ENCODE data around the gene CACYBP.
A peak's percentile ranks its signal among the peaks of the same experiment; 100 is the strongest.

CACYBP gene

DNA sequence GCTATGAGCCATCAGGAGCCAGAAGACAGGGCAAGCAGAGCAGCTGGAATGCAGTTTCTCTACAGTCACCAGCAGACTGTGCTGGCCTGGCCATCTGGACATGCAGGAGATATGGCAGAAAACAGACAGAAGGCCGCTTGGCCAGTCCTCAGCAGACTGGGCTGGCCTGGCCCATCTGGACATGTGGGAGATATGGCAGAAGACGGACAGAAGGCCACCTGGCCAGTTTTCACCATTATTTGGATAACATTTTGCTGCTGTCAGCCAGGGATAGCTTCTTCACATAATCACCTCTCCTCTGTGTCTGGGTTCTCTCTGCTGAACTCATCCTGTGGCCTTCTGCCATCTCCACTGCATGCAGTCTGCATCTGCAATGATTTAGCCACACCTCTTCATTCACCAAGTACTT is 25.0 kb upstream of the CACYBP start:
- DNase-seq (ENCODE audit: low read depth in 2 of 2): no peak

GRCh38 chr1:174975764-174976163 is 24.0 kb upstream of the CACYBP start:
- no peak for DNase-seq (ENCODE audit: low read depth in 2 of 2)

DNA sequence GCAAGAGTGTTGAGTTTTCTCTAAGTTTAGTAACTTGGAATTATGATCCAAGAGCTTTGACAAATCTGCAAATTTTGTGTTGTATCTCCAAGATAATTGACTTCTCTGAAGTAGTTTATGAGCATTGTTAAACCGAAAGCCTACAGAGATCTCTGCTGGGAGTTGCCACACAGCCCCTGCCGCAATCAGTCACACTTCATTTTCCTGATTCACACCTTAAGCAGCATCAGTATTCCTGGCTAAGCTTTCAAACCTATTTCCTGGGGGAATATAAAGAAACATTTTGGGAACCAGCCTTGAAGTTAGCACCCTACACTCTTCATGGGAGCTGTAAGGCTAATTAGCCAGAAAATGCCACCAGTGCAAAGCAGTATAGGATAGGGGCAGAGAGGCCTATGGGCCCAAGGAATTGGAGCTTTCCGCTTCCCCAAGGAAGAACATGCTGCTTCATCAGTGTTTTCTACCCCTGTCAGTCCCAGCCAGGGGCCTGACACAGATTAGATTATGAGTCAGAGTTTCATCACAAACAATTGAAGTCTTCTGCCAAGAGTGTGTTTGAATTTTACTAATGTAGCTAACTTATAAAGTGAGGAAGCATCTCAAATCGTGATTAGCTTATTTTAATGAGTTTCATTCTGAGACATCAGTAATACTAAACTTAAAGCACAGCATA is 23.2 kb upstream of the CACYBP start:
- DNase-seq (ENCODE audit: low read depth in 2 of 2): no peak

DNA sequence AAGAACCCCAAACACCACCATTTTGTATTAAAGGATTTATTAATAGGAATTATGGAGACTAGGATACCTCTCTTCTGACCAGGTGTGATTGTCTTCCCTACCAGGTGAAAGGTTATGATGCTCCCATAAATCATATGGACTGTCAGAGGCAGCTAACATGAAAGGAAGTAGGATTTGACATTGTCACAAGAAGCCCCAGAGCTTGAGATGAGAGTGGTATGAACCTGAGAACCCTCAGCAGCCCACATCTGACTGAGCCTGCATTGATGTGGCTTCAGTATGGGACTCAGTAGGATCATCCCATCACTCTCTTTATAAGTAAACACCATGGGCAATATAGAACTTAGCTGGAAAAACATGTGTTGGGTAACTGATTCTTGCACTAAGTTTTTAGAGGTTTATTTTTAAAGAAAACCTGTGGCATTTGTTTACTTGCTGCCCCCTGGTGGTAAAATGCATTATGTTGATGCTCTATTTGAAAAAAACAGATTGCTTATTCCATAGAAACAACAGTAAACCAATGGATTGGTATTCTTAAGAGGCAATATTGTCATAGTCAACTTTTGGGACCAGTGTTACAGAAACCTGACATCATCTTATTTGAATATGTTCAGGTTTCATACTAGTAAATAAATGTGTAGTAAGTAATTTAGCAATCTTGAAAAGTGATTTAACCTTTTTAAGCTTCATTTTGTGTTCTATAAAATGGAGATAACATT is 16.6 kb upstream of the CACYBP start:
- no peak for DNase-seq (ENCODE audit: low read depth in 2 of 2)

GRCh38 chr1:174984952-174985351 is 14.8 kb upstream of the CACYBP start:
- DNase-seq (ENCODE audit: low read depth in 2 of 2): no peak

- DNase-seq (ENCODE audit: low read depth in 2 of 2): no peak
These were observed 11.2 kb upstream of the CACYBP start for GRCh38 chr1:174988539-174988938.

- DNase-seq (ENCODE audit: low read depth in 2 of 2): no peak
These were observed 10.8 kb upstream of the CACYBP start for GRCh38 chr1:174988986-174989385.

DNA sequence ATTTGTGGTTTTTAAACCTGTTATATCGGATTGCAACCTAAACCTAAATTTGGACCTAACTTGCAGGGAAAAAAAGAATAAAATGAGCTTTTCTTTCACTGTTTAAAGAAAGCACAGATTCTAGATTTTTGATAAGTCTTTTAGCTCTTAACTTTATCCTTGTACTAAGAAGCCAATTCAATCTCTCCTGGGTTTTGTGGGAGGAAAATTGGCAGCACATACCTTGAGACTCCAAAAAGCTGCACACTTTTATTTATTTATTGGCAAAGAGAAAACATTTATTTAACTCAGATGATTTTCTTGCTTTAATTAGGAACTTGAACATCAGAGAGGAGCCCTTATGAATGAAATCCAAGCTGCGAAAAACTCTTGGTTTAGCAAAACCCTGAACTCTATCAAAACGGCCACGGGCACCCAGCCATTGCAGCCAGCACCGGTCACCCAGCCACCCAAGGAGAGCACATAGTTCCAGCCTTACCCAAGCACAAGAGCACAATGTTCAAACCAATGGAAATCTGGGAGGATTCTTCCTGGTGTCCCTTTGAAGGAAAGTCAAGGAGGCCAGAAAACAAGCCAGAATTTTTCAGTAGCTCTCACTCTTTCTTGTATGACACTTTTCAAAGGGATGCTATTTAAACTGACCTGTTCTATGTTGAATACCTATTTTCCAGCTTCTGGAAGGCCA is 10.1 kb upstream of the CACYBP start:
- DNase-seq (ENCODE audit: low read depth in 2 of 2): no peak

GRCh38 chr1:174990382-174990999 is 9.3 kb upstream of the CACYBP start:
- no peak for DNase-seq (ENCODE audit: low read depth in 2 of 2)

DNA sequence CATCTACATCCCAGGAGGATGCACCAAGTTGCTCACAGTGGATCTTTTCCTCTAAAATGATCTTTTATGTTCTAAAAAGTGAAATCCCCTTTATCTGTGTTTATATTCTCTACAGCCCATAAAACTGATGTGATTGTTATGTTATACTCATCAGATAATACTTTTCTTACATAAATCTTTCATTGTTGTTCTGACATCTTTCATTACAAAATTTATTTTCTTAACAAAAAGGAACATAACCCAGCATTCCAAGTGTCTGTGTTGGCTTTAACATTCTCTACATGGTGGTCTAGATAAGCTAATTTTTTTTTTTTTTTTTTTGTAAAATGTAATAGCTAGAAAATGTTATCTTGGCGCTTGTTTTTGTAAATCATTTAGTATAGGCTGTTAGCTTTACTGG is 8.3 kb upstream of the CACYBP start:
- no peak for DNase-seq (ENCODE audit: low read depth in 2 of 2)

- DNase-seq (ENCODE audit: low read depth in 2 of 2): no peak
These were observed 4.6 kb upstream of the CACYBP start for GRCh38 chr1:174995121-174995520.

GRCh38 chr1:174995916-174996315 is 3.8 kb upstream of the CACYBP start:
- no peak for DNase-seq (ENCODE audit: low read depth in 2 of 2)

- DNase-seq (ENCODE audit: low read depth in 2 of 2): no peak
These were observed 3.3 kb upstream of the CACYBP start for GRCh38 chr1:174996476-174996875.

GRCh38 chr1:174997041-174997440 is 2.7 kb upstream of the CACYBP start:
- DNase-seq (ENCODE audit: low read depth in 2 of 2): no peak

DNA sequence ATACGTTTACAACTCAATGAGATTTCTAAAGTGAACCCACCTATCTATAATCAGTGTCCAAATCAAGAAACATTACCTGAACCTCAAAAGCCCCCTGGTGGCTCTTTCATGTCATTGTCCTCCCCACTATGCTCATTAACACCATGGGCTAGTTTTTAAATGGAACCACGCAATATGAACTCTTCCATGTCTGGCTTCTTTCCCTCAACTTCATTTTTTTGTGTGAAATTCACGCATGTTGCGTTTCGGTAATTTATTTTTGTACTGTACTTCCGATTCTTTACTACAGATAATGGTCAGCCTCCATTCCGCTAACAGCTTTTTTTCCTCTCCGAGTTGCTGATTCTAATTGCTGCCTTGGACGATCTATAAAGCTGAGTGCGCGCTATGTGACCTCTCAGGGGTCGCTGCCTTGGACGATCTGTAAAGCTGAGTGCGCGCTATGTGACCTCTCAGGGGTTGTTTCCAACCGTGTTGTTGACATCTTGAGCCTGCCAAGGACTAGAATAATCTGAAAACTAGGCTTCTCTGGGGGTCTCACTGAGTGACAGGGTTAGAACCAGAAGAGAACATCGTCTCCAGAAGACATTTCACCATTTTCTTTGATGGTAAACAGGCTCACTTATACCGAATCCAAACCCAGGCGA is 1.1 kb upstream of the CACYBP start:
- no peak for DNase-seq (ENCODE audit: low read depth in 2 of 2)

- DNase-seq (ENCODE audit: low read depth in 2 of 2): peak; percentile 93 to 94
These were observed 371 bp upstream of the CACYBP start for GRCh38 chr1:174999216-174999935.

- no peak for DNase-seq (ENCODE audit: low read depth in 2 of 2)
These were observed 995 bp downstream of the CACYBP start for GRCh38 chr1:175000697-175001187.

GRCh38 chr1:175002910-175003517 is 3.3 kb downstream of the CACYBP start:
- no peak for DNase-seq (ENCODE audit: low read depth in 2 of 2)

DNA sequence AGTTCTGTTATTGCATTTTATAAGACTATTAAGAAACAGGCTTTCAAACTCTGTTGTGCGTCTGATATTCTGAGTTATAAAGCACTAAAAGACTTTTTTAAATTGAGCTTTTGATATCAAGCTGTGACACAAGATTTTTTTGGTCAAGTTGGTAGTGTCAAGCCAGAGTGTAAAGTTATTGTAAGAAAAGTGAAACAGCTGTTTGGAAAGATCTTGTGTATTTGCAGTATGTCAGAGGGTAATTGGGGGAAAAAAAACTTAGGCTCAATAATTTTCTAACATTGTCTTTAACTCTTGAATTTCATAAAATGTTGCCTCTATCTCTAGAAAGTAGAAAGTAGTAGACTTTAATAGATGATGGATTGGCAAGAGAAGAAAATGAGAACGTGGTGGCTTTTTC is 3.8 kb downstream of the CACYBP start:
- no peak for DNase-seq (ENCODE audit: low read depth in 2 of 2)

DNA sequence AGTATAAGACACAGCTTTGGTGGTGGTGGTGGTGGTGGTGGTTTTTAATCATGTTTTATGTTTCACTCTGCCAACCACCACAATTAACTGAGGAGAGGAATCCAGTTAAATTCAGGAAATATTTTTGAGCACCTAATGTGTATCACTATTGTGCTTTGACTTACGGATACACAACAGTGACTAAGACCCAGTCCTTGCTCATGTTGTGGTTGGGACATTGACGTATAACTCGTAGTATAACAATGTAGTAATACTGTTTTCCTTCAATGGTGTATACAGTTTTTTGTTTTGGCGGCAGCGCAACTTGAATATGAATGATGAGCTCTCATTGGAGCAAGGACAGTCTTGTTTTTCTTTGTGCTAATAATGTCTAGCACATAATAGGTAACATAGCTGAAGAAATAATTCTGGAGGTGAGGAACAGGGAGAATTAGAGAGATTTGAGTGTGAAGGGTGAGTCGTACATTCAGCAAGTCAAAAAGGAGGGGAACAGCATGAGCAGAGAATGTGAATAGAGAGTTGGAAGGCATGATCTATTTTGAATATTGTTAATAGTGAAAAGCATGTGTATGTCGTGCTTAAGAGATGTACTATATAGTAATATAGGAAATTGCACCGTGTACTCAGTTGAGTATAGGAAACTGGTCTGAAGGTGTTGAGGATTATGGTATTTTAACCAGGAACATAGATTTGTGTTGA is 5.5 kb downstream of the CACYBP start:
- DNase-seq (ENCODE audit: low read depth in 2 of 2): no peak

Measured in activated CD4-positive, alpha-beta T cell treated with anti-CD3 and anti-CD28 coated beads for 24 hours (primary cell).